Measurements from ENCODE around the gene ZSWIM3.

DNA sequence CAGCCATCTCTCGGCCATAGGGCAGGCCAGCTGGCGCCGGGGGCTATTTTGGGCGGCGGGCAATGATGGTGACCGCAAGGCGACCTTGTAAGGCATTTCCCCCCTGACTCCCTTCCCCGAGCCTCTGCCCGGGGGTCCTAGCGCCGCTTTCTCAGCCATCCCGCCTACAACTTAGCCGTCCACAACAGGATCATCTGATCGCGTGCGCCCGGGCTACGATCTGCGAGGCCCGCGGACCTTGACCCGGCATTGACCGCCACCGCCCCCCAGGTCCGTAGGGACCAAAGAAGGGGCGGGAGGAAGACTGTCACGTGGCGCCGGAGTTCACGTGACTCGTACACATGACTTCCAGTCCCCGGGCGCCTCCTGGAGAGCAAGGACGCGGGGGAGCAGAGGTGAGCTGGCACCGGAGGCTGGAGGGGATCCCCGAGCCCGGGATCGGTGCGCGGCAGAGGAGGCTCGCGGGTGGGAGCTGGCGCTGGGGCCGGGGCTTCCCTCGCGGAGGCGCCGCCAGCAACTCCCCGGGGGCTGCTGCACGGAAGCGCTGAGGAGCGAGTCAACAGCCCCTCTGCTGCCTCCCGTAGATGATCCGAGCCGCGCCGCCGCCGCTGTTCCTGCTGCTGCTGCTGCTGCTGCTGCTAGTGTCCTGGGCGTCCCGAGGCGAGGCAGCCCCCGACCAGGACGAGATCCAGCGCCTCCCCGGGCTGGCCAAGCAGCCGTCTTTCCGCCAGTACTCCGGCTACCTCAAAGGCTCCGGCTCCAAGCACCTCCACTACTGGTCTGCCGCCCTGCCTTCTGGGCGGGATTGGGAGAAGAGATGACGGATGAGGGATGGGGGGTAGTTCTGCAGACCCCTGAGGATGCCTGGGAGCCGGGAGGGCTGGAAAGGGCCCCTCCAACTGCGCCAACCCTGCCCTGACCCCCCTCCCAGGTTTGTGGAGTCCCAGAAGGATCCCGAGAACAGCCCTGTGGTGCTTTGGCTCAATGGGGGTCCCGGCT, 33.9 kb downstream of the ZSWIM3 start, which contains the start of the genes CTSA and NEURL2:
- TF ChIP-seq POLR2A (IDR thresholded peaks at IDR 0.05; ENCODE audit: low read depth) (peak; percentile 69), CTCF (IDR thresholded peaks at IDR 0.05) (peak in 2 of 3 experiments; percentile 18 to 32)

Measured in esophagus muscularis mucosa (tissue), 3 donors.